Duodenal mucosa (tissue), 2 donors: ENCODE measurements around the gene LEKR1.
"Not testable (repeated sequence)": the region's sequence is repeated elsewhere in the genome, so short reads cannot be mapped to it uniquely, and the experiment has no call there.

Experiments used
- H3K27ac ChIP-seq: one replicate; pipeline ENCODE4 v1.7.0; 2013; ENCODE audit warnings: low read depth, low read length
- H3K27me3 ChIP-seq, 2 donors: one replicate each; pipeline ENCODE4 v1.7.0; 2013; ENCODE audit warnings: low read length in 2 of 2, control low read depth in 1 of 2; ENCODE audit not compliant: insufficient read depth in 2 of 2, control insufficient read depth in 1 of 2
- H3K36me3 ChIP-seq, 2 donors: one replicate each; pipeline ENCODE4 v1.7.0; 2013; ENCODE audit warnings: low read length in 2 of 2, control low read depth in 1 of 2; ENCODE audit not compliant: insufficient read depth in 2 of 2, control insufficient read depth in 1 of 2
- H3K4me1 ChIP-seq, 2 donors: one replicate each; pipeline ENCODE4 v1.7.0; 2013; ENCODE audit warnings: low read length in 2 of 2, control low read depth in 1 of 2; ENCODE audit not compliant: insufficient read depth in 2 of 2, control insufficient read depth in 1 of 2
- H3K4me3 ChIP-seq, 2 donors: one replicate each; pipeline ENCODE4 v1.7.0; 2013; ENCODE audit warnings: low read length in 2 of 2, low read depth in 1 of 2
- H3K9ac ChIP-seq, 2 donors: one replicate each; pipeline ENCODE4 v1.7.0; 2013; ENCODE audit warnings: low read length in 2 of 2, low read depth in 1 of 2
- H3K9me3 ChIP-seq, 2 donors: one replicate each; pipeline ENCODE4 v1.7.0; 2013; ENCODE audit warnings: low read length in 2 of 2, control low read depth in 1 of 2; ENCODE audit not compliant: control insufficient read depth in 1 of 2

LEKR1 gene

DNA sequence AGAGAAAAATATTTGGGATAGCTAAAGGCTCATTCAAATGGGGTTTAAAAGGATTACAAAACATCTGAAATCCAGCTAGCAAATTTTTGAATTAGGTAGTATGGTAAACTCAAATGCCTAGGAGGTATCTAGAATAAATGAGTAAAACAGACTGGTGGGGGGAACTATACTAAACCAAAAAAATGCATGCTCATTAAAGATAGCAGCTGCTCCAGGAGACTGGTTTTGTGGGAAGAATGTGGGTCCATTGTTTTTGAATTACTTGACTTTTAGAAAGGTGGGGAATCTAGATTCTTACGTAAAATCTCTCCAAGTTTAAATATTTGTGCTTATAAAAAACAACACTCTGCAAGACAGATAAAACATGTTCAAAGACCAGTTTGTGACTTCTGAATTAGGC lies 73.8 kb downstream of the LEKR1 start:
- no peak overlapping the region for H3K27ac ChIP-seq
- H3K4me1 ChIP-seq = no peaks in the 10 kb centered on the region
- H3K9ac ChIP-seq = no peak overlapping the region
- no peak overlapping the region for H3K4me3 ChIP-seq
- H3K9me3 ChIP-seq = no peaks in the 10 kb centered on the region
- H3K27me3 ChIP-seq = no peaks in the 10 kb centered on the region
- H3K36me3 ChIP-seq = no peaks in the 10 kb centered on the region

DNA sequence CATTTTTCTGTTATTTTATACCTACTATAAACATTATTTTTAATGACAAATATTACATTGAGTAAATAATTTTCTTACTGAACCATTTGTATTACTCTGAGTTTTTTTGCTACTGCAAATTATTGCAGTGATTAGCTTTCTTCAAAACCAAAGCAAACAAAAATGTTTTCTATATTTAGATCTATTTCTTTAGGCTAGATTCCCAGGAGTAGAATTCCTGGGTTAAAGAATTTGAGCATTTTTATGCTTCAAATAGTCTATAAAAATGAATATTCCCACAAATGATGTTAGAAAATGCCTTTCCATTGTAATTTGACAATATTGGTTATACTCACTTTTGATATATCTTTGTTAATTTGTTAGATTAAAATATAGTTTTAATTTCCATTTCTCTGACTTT lies 76.8 kb downstream of the LEKR1 start:
- Histone ChIP-seq H3K9ac (no peak overlapping the region), H3K9me3 (no peaks in the 10 kb centered on the region), H3K4me1 (no peaks in the 10 kb centered on the region), H3K36me3 (no peaks in the 10 kb centered on the region), H3K4me3 (no peak overlapping the region), H3K27ac (no peak overlapping the region), H3K27me3 (no peaks in the 10 kb centered on the region)

DNA sequence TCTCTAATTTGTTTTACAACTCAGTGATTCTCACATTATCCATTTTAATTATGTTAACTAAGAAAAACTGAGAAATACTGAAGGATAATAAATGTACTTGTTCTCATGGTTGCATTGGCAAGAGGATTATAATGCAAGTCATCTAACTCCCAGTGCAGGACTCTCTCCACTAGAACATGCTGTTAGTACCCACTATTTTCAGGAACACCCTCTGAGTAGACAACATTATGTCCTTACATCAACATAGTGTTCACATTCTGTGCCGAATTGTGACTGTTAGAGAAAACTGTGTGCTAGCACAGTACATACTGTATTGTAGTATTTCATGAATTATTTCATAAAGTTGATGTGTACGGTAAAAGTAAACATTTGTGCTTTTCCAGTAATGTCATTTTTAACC lies 80.1 kb downstream of the LEKR1 start:
- no peaks in the 10 kb centered on the region for H3K4me1 ChIP-seq
- H3K27ac ChIP-seq = no peak overlapping the region
- no peak overlapping the region for H3K4me3 ChIP-seq
- no peaks in the 10 kb centered on the region for H3K9me3 ChIP-seq
- H3K36me3 ChIP-seq = no peaks in the 10 kb centered on the region
- no peaks in the 10 kb centered on the region for H3K27me3 ChIP-seq
- no peak overlapping the region for H3K9ac ChIP-seq

DNA sequence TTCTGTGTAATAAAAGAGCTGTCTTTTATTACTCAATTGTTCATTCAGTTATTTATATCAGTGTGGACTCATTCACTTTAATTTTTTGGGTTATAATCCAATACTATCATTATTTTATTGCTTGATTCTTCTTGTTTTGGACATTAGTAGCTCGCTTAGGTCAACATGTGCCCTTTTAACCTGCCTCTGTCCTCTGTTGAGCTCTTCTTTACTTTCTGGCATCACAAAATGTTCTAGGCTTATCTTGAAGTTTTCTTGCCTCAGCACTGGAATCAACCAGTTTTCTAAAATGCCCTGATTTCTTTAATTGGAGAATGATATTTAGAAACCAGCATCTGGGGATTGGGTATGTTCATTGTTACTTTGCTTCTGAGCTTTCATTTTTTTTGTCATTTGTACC lies 82.2 kb downstream of the LEKR1 start:
- no peak overlapping the region for H3K27ac ChIP-seq
- H3K9ac ChIP-seq = no peak overlapping the region
- H3K27me3 ChIP-seq = no peaks in the 10 kb centered on the region
- H3K36me3 ChIP-seq = no peaks in the 10 kb centered on the region
- no peaks in the 10 kb centered on the region for H3K4me1 ChIP-seq
- no peak overlapping the region for H3K4me3 ChIP-seq
- H3K9me3 ChIP-seq = no peaks in the 10 kb centered on the region

DNA sequence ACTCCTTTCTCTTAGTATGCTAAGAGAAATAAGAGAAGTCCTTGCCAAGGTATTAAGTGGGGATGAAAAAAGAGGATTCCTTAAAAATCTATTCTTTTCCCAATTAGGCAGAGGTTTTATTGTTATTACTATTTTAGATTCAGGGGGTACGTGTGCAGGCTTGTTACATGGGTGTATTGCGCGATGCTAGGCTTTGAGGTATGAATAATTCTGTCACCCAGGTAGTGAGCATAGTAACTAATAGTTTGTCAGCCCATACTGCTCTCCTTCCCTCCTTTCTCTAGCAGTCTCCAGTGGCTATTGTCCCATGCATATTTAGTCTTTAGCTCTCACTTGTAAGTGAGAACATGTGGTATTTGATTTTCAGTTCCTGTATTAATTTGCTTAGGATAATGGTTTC lies 83.9 kb downstream of the LEKR1 start:
- no peak overlapping the region for H3K4me3 ChIP-seq
- no peaks in the 10 kb centered on the region for H3K36me3 ChIP-seq
- no peaks in the 10 kb centered on the region for H3K27me3 ChIP-seq
- no peak overlapping the region for H3K27ac ChIP-seq
- H3K9me3 ChIP-seq = no peaks in the 10 kb centered on the region
- no peaks in the 10 kb centered on the region for H3K4me1 ChIP-seq
- H3K9ac ChIP-seq = no peak overlapping the region

DNA sequence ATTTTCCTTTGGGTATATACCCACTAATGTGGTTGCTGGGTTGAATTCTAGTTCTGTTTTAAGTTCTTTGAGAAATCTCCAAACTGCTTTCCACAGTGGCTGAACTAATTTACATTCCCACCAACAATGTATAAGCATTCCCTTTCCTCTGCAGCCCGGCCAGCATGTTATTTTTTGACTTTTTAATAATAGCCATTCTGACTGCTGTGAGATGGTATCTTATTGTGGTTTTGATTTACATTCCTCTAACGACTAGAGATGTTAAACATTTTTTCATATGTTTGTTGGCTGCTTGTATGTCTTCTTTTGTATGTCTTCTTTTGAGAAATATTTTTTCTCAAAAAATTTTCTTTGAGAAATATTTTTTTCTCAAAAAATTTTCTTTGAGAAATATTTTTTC lies 84.7 kb downstream of the LEKR1 start:
- H3K36me3 ChIP-seq, H3K4me3 ChIP-seq, H3K9ac ChIP-seq, H3K4me1 ChIP-seq, H3K27ac ChIP-seq, H3K9me3 ChIP-seq, H3K27me3 ChIP-seq: not testable (repeated sequence)

DNA sequence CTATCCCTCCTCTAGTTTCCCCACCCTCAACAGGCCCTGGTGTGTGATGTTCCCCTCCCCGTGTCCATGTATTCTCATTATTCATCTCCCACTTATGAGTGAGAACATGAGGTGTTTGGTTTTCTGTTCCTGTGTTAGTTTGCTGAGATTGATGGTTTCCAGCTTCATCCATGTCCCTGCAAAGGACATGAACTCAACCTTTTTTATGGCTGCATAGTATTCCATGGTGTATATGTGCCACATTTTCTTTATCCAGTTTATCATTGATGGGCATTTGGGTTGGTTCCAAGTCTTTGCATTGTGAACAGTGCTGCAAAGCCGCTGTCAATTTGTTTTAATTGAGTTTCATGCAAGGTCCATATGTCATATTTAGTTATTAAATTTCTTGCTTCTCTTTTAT lies 88.1 kb downstream of the LEKR1 start:
- H3K27ac ChIP-seq, H3K9me3 ChIP-seq, H3K36me3 ChIP-seq, H3K9ac ChIP-seq, H3K27me3 ChIP-seq, H3K4me1 ChIP-seq, H3K4me3 ChIP-seq: not testable (repeated sequence)

DNA sequence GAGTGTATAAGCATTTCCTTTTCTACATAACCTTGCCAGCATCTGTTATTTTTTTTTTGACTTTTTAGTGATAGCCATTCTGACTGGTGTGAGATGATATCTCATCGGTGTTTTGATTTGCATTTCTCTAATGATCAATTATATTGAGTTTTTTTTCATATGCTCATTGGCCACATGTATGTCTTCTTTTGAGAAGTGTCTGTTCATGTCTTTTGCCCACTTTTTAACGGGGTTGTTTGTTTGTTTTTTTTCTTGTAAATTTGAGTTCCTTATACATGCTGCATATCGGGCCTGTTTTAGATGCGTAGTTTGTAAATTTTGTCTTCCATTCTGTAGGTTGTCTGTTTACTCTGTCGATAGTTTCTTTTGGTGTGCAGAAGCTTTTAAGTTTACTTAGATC lies 89.2 kb downstream of the LEKR1 start:
- H3K27ac ChIP-seq = no peak overlapping the region
- H3K27me3 ChIP-seq = no peaks in the 10 kb centered on the region
- H3K4me3 ChIP-seq = no peak overlapping the region
- H3K4me1 ChIP-seq = no peaks in the 10 kb centered on the region
- H3K9me3 ChIP-seq = no peaks in the 10 kb centered on the region
- H3K9ac ChIP-seq = no peak overlapping the region
- no peaks in the 10 kb centered on the region for H3K36me3 ChIP-seq

DNA sequence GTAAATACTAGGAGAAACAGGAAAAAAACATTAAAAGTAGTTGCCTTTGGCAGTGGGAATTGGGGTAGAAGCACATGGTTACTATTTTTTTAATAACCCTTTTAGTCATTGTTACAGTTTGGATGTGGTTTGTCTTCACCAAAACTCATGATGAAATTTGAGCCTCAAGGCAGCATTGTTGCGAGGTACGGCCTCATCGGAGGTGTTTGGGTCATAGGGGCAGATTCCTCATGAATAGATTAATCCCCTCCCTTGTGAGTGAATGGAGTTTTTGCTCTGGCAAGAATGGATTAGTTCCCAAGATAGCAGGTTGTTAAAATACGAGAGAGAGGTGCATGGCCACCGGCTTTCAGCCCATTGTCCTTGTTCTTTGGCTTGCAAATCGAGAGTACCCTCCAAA lies 92.6 kb downstream of the LEKR1 start:
- Histone ChIP-seq H3K9ac (no peak overlapping the region), H3K4me1 (no peaks in the 10 kb centered on the region), H3K9me3 (no peaks in the 10 kb centered on the region), H3K4me3 (no peak overlapping the region), H3K36me3 (no peaks in the 10 kb centered on the region), H3K27ac (no peak overlapping the region), H3K27me3 (no peaks in the 10 kb centered on the region)

DNA sequence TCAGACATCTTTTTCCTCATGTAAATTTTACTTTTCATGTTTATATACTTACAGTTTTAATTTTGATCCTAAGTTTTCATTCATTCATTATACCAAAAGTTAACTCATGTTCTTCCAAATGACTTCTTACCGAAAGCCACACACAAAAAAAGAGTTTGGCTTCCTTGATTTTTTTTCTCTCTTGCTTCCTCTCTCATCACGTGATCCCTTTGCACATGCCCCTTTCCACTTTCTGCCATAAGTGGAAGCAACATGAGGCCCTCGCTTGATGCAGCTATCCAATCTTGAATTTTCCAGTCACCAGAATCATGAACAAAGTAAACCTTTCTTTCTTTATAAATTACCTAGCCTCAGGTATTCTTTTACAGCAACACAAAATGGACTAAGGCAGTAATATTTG lies 93.7 kb downstream of the LEKR1 start:
- H3K4me1 ChIP-seq = no peaks in the 10 kb centered on the region
- H3K36me3 ChIP-seq = no peaks in the 10 kb centered on the region
- H3K27ac ChIP-seq = no peak overlapping the region
- no peak overlapping the region for H3K4me3 ChIP-seq
- no peaks in the 10 kb centered on the region for H3K27me3 ChIP-seq
- H3K9me3 ChIP-seq = no peaks in the 10 kb centered on the region
- H3K9ac ChIP-seq = no peak overlapping the region

DNA sequence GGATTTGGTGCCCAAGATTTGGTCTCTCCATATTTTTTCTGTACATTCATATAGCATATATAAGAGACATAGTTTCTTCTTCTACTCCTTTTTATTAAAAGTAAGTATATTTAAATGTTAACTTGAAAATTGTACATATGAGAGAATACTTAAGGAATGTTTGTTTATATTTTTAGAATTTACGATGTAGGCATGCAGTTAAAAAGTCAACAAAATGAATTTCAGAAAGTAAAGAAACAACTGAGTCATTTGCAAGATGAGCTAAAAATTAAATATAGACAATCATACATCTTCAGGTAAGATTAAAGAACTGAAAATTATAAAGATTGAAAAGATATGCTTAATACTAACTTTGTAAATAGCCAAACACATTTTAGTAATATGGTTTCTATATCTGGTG lies 94.2 kb downstream of the LEKR1 start:
- no peaks in the 10 kb centered on the region for H3K36me3 ChIP-seq
- H3K4me3 ChIP-seq = no peak overlapping the region
- H3K27ac ChIP-seq = no peak overlapping the region
- no peaks in the 10 kb centered on the region for H3K4me1 ChIP-seq
- no peaks in the 10 kb centered on the region for H3K27me3 ChIP-seq
- no peak overlapping the region for H3K9ac ChIP-seq
- H3K9me3 ChIP-seq = no peaks in the 10 kb centered on the region
